ENCODE measurements around the gene FCER2. TPM values are rescaled to one million over a fixed set of nuclear protein-coding genes. Genes with fewer than 3 reads are reported as not detected.

Gene FCER2
- total RNA-seq, 1 donor from 2014 or later = not detected

- H3K4me1 Mint-ChIP-seq (ENCODE audit: unreplicated experiment) = no peaks in the 10 kb centered on the region
- H3K9me3 Mint-ChIP-seq (ENCODE audit: unreplicated experiment) = no peaks in the 10 kb centered on the region
- peaks cover 40% of the 10 kb centered on the region for H3K27me3 Mint-ChIP-seq (ENCODE audit: unreplicated experiment)
- no peak overlapping the region for H3K27ac Mint-ChIP-seq (ENCODE audit: unreplicated experiment)
- no peak overlapping the region for H3K4me3 Mint-ChIP-seq (ENCODE audit: unreplicated experiment)
- no peaks in the 10 kb centered on the region for H3K36me3 Mint-ChIP-seq (ENCODE audit: unreplicated experiment)
- TF ChIP-seq CTCF (IDR thresholded peaks at IDR 0.05) = no peak
- DNase-seq (ENCODE audit: extremely low spot score, unreplicated experiment) = no peak
Observed at GRCh38 chr19:7729211-7729610, 27.3 kb upstream of the FCER2 start.

- TF ChIP-seq CTCF (IDR thresholded peaks at IDR 0.05) = no peak
- Mint-ChIP-seq H3K4me1 (ENCODE audit: unreplicated experiment) (no peaks in the 10 kb centered on the region), H3K4me3 (ENCODE audit: unreplicated experiment) (no peak overlapping the region), H3K27ac (ENCODE audit: unreplicated experiment) (no peak overlapping the region), H3K36me3 (ENCODE audit: unreplicated experiment) (no peaks in the 10 kb centered on the region), H3K9me3 (ENCODE audit: unreplicated experiment) (no peaks in the 10 kb centered on the region), H3K27me3 (ENCODE audit: unreplicated experiment) (peaks cover 35% of the 10 kb centered on the region)
- no peak for DNase-seq (ENCODE audit: extremely low spot score, unreplicated experiment)
Observed at GRCh38 chr19:7725791-7726190, 23.9 kb upstream of the FCER2 start.

- DNase-seq (ENCODE audit: extremely low spot score, unreplicated experiment) = no peak
- H3K4me1 Mint-ChIP-seq (ENCODE audit: unreplicated experiment) = no peaks in the 10 kb centered on the region
- H3K4me3 Mint-ChIP-seq (ENCODE audit: unreplicated experiment) = no peak overlapping the region
- H3K27ac Mint-ChIP-seq (ENCODE audit: unreplicated experiment) = no peak overlapping the region
- no peak for TF ChIP-seq CTCF (IDR thresholded peaks at IDR 0.05)
- no peaks in the 10 kb centered on the region for H3K9me3 Mint-ChIP-seq (ENCODE audit: unreplicated experiment)
- H3K36me3 Mint-ChIP-seq (ENCODE audit: unreplicated experiment) = no peaks in the 10 kb centered on the region
- peaks cover 9% of the 10 kb centered on the region for H3K27me3 Mint-ChIP-seq (ENCODE audit: unreplicated experiment)
Observed at GRCh38 chr19:7722231-7722651, 20.3 kb upstream of the FCER2 start.

- no peaks in the 10 kb centered on the region for H3K36me3 Mint-ChIP-seq (ENCODE audit: unreplicated experiment)
- DNase-seq (ENCODE audit: extremely low spot score, unreplicated experiment) = no peak
- H3K4me1 Mint-ChIP-seq (ENCODE audit: unreplicated experiment) = no peaks in the 10 kb centered on the region
- TF ChIP-seq CTCF (IDR thresholded peaks at IDR 0.05) = no peak
- peaks cover 9% of the 10 kb centered on the region for H3K27me3 Mint-ChIP-seq (ENCODE audit: unreplicated experiment)
- H3K9me3 Mint-ChIP-seq (ENCODE audit: unreplicated experiment) = peaks cover 5% of the 10 kb centered on the region
- no peak overlapping the region for H3K4me3 Mint-ChIP-seq (ENCODE audit: unreplicated experiment)
- H3K27ac Mint-ChIP-seq (ENCODE audit: unreplicated experiment) = no peak overlapping the region
Observed at GRCh38 chr19:7720351-7720750, 18.4 kb upstream of the FCER2 start.

- Mint-ChIP-seq H3K27ac (ENCODE audit: unreplicated experiment) (no peak overlapping the region), H3K4me3 (ENCODE audit: unreplicated experiment) (no peak overlapping the region), H3K36me3 (ENCODE audit: unreplicated experiment) (no peaks in the 10 kb centered on the region), H3K9me3 (ENCODE audit: unreplicated experiment) (peaks cover 5% of the 10 kb centered on the region), H3K27me3 (ENCODE audit: unreplicated experiment) (peaks cover 4% of the 10 kb centered on the region), H3K4me1 (ENCODE audit: unreplicated experiment) (no peaks in the 10 kb centered on the region)
- no peak for TF ChIP-seq CTCF (IDR thresholded peaks at IDR 0.05)
- DNase-seq (ENCODE audit: extremely low spot score, unreplicated experiment) = no peak
Observed at GRCh38 chr19:7718668-7719067, 16.7 kb upstream of the FCER2 start.

All from osteocyte (in vitro differentiated cells).